HG03108 (cell line): Measurements from ENCODE around the gene RAPGEF1.

Experiments used
- ATAC-seq: cut with Tn5 transposase; IDR thresholded peaks from one replicate; pipeline ENCODE4 v1.9.1; 2021; ENCODE audit warnings: moderate library complexity; ENCODE audit not compliant: unreplicated experiment

Gene RAPGEF1

DNA sequence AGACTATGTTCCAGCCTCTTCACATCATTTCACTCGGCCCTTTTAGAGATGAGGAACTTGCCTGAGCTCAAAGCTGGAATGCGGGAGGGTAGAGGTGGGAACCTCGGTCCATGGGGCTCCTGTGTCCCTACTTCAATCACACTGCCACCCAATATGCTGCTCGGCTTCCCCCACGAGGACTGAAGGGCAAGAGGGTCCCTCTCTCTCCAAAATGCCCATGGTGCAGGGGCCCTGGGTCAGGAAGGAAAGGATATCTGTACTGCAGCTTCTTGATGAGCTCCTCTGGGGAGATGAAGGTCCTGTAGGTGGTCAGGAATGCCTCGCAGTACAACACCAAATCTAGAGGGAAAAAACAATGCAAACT is 148.0 kb downstream of the RAPGEF1 start:
- ATAC-seq: no peak

GRCh38 chr9:131590907-131591844 is 148.7 kb downstream of the RAPGEF1 start:
- no peak for ATAC-seq

DNA sequence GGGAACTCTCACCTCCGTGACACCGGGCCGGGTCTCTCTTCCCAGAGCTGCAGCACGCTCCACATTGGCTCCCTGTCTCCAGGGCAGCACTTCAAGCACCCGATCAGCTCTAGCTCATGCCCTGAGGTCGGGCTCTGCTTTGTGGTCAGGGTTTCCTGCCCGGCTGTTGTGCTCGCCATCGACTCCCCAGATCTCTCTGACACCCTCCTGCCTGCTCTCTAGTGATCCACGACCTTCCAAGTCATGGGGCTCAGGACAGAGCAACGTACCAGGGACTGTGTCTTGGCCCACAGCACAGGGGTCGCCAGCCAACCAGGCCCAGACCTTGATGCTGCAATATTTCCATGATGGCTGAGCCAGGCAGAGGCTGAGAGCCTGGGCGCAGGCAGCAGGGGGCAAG is 149.4 kb downstream of the RAPGEF1 start:
- ATAC-seq: no peak

DNA sequence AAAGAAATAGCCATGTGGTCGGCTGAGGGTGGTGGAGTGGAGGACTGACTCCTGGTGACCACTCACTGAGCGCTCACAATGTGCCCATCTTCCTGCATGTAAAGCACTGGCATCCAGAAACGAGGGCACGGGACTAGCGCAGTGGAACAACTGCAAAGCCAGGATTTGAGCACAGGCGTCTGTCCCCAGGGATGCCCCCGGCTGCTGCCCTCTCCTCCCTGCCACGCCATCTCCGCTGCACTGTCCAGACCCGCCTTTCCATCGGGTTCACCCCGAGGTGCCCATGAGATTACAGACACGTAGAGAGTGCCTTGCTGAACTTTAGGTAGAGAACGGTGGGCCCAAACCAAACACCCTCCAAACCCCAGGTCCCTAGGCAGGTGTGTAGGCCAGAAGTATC is 149.9 kb downstream of the RAPGEF1 start:
- no peak for ATAC-seq

GRCh38 chr9:131589124-131589711 is 150.7 kb downstream of the RAPGEF1 start:
- no peak for ATAC-seq

DNA sequence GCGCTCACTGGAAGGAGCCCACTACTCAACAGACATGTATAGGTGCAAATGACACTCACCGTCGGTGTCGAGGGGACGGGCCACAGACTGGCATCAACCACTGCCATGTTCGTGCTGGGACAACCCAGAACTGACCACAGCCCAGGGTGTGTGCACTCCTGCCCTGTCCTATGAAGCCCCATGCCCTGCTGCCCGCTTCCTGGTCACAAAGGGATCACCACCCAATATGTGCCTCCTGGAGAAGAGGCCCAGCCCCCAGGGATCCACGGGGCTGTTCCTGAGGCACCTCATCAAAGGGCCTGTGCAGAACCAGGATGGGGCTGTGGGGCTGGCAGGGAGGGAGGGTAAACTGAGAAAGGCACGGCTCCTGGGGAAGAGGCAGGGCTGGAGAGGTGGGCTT is 151.5 kb downstream of the RAPGEF1 start:
- ATAC-seq: no peak

DNA sequence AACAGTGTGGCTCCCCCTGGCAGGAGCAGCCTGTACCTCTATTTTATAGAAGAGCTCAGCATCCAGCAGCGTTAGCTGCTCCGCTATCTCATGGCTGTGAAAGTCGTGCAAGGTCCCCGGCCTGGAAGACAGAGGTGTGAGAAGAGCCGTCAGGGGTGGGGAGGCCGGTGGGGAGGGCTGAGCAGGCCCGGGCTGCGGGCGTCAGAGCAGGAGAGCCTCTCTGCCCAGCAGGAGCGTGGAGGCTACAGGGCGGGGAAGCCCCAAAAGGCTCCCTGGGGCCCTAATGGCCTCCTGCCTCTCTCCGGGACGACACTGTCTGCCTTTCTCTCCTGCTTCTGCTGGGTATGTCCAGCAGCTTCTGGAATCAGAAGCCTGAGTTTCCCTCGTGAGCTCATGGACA is 152.0 kb downstream of the RAPGEF1 start:
- ATAC-seq: no peak

DNA sequence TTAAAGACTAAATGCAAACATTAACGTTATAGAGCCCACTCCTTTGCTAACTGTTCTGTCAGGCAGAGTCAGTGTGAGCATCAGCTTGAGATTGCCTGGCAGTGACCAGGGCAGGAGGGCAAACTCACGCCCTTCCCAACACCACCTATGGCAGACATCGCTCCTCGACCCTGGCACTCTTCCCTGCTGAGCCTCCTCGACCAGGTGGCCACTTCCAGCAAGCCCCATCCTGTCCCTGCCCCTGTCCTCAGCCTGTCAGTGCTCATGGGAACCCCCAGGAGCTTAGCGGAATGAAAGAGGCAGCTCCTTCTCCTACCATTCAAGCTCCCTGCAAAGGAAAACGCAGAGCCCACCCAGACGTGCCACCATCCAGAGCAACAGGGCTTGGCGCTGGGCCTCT is 152.5 kb downstream of the RAPGEF1 start:
- no peak for ATAC-seq

- ATAC-seq: no peak
Observed at GRCh38 chr9:131585375-131585774, 154.5 kb downstream of the RAPGEF1 start.

DNA sequence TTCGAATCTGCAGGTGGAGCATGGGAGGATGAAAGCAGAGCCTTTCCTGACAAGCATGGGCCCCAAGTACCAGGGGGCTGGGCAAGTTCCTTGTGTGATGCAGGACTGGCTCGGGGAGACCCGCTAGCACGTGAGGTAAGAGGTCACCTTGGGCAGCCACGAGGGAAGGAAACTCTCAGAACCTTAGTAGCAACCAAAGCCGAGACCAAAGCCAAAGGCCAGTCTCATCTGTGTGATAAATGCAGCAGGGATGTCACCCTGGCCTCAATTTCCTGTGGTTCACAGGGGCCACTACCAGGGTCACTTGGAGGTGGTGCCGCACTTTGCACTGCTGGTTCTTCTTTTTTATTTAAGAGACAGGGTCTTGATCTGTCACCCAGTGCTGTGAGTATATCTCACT is 155.0 kb downstream of the RAPGEF1 start:
- ATAC-seq: no peak

DNA sequence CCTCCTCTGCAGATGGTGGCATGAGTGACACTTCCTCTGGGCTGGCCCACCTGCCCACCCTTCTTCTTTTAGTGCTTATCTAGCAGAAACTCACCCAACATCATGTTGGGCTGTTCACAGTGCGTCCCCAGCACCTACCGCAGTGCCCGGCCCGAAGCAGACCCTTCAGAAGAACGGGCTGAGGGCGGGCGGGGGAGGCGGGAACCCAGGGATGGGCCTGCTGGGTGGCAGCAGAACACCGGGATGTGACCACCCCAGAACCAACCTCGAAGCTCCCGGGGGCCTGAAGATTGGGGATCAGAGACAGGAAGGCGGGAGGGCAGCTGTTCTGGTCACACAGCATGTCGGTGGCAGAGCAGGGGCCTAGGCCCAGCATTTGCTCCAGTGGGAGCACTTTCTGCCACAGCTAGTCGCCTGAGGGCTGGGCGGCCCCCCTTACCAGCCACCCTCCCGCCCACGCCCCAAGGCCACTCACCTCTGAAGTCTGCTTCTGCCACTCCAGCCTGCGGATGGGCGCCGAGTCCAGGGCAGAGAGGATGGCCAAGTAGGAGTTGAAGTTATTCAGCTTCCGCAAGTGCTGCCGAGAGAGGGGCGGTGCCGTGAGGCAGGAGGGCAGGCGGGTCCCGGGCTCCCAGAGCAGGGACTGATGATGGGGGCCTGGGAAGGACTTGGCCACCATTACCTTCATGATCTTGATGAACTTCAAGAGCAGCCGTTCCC is 155.9 kb downstream of the RAPGEF1 start:
- no peak for ATAC-seq

DNA sequence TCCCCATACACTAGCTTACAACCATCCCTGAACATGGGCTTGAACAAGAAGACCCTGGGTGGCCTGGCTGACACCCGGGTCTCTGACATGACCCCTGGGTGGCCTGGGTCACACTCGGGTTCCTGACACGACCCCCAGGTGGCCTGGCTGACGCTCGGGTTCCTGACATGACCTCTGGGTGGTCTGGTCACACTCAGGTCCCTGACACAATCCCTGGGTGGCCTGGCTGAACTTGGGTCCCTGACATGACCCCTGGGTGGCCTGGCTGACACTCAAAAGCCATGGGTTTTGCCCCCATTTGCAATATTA is 156.6 kb downstream of the RAPGEF1 start:
- no peak for ATAC-seq

DNA sequence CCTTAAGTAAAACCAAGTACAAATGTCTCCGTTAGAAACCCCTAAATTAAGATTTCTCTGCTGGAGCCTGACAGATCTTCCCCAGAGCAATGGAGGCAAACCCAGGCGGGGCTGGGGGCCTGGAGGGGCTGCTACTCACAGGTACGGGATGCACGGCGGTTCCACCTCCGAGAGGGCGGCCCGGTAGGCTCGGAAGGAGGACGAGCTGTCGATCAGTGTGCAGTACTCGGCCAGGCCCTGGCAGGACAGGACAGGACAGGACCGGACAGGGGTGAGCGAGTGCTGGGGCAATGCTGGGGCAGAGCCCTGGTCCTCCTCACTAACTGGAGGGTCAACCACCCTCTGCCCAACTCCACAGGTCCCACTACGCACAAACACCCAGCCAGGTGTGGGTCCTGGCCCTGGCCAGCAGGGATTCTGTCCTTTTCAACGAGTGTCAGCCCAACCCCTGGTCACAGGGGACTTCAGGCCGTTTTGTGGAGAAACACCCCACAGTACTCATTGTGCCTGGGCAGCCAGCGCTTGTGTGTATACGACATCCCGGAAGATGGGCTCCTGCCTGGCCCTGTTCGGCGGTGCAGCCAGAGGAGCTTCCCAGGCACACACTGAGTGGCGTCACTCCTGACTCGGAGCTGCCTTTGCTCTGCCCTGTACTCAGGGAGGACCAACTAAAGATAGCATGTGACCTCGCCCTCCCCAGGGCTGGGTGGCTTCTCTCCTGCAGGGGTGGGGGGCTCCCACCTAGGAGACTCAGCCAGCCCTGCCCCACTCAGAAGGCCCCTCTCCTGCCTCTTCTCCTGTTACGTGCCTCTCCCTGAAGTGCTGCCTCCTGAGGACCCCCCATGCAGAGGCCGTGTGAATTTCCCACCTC is 157.2 kb downstream of the RAPGEF1 start:
- ATAC-seq: no peak

DNA sequence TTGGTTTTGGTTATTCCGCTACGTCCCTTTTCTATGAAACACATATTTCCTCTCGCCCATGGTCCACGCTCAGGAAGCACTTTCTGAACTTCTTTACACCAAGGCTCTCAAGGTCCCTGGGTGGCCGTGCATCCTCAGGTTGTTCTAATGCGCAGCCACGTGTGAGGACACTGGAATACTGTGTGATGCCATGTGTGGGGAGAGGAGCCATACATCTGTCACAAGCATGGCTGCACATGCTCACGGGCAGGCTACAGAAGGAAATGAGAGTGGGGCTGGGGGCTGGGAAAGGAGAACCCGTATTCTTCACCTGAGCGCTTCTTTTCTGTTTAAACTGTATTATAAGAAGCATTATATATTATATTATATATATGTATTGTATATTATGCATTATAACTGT is 157.8 kb downstream of the RAPGEF1 start:
- no peak for ATAC-seq

DNA sequence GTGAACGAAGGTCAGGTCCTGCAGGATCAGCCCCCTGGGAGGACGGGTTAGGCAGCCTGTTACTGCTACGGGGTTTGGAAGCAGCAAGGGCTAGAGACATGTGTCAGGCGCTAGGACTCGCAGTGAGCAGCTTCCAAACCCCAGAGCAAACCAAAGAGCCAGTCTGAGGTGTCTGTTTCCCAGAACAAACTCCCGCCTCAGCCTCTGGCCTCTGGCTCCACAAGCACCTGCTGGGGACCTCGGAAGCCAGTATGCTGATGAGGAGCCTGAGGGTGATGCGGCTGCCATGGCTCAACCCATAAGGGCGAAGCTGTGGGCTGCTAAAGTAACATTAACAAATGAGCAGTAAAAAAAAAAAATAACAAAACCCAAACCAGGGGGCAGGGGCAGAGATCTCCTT is 159.5 kb downstream of the RAPGEF1 start:
- ATAC-seq: no peak

DNA sequence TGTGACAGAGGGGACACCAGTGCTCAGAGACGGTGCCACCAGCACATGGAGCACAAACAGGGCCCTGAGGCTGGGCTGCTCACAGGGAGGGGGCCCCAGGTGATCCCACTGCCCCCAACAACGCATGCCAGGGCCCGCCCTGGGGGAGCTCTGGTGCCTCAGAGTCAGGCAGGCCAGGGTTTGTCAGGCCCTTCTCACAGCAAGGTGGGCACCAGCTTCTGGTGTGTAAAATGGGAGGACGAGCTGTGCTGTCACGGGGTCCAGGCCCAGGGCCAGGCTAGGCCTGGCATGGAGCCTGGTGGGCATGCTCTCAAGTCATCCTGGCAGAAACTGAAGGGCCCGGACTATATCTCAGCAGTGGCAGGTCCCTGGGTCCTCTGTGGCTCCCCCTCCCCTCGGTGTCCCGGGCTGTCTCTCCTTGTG is 160.1 kb downstream of the RAPGEF1 start:
- no peak for ATAC-seq

DNA sequence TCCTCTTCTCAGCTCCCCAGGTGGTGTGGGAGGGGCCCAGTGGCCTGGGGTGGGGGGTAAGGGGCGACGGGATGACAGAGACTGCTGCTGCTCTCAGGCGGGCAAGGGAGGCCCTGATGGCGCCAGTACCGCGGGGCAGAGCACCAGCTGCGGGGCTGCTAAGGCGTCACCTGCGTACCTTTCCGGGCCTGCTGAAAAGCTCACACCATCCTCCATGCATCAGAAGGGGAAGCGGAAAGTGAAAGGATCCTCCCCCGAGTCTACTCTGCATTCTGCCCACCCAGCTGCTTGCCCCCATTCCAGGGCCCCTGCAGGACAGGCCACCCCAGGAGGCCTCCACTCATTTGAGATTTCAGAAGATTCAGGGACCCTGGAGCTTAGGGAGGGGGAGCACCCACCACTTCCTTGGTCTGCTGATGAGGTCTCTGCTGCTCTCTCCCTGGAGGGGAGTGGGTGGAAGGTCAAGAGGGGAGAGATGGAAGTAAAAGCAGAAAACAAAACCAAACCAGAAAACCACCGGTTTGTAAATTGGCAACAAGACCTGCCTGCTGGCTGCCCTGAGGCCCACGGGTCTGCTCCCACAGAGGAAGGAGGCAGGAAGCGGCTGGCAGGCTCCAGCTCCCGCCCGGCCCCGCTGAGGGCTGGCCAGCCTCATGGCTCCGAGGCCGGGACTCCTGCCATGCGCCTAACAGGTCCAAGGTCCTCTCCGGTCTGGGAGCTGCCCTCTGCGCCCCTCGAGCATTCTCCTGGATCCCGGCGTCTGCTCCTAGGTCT is 161.0 kb downstream of the RAPGEF1 start:
- ATAC-seq: peak; percentile 61

DNA sequence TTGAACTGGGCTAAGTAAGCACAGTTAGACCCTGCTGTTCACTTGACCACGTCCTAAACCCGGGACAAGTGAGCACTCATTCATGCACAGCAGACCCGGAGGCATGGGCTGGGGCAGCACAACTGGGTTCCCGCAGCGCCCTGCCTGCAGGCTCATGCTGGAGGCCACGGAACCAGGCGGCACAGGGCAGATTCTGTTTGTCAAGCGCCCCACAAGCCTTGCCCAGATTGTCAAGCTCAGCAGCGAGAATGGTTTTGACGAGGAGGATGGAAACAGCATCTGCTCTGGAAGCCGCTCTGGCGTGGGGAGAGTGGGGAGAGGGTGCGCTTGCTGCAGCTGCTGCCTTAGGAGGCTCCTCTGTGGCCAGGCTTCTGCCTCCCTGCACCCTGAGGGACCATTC is 161.9 kb downstream of the RAPGEF1 start:
- no peak for ATAC-seq

GRCh38 chr9:131577005-131578000 is 162.6 kb downstream of the RAPGEF1 start:
- ATAC-seq: no peak
